GM19193 (cell line): ENCODE data around the gene KIAA1328.

ENCODE experiments used
- POLR2A ChIP-seq: IDR thresholded peaks from 4 replicates; pipeline ENCODE4 v1.6.1; 2011; ENCODE audit not compliant: insufficient read depth, insufficient read length; ENCODE audit errors: extremely low read depth

The KIAA1328 gene

GRCh38 chr18:36953047-36953446 is 124.1 kb downstream of the KIAA1328 start:
- TF ChIP-seq POLR2A = no peak

- TF ChIP-seq POLR2A = no peak
Measured at GRCh38 chr18:36960038-36960437, 131.1 kb downstream of the KIAA1328 start.

- TF ChIP-seq POLR2A = no peak
Measured at GRCh38 chr18:36963464-36963863, 134.5 kb downstream of the KIAA1328 start.

GRCh38 chr18:36974686-36975085 is 145.8 kb downstream of the KIAA1328 start:
- TF ChIP-seq POLR2A = no peak

- TF ChIP-seq POLR2A = no peak
Measured at GRCh38 chr18:36977121-36977520, 148.2 kb downstream of the KIAA1328 start.

- no peak for TF ChIP-seq POLR2A
Measured at GRCh38 chr18:36993068-36993467, 164.1 kb downstream of the KIAA1328 start.

- TF ChIP-seq POLR2A = no peak
Measured at GRCh38 chr18:37006742-37007141, 177.8 kb downstream of the KIAA1328 start.

- no peak for TF ChIP-seq POLR2A
Measured at GRCh38 chr18:37012452-37012851, 183.5 kb downstream of the KIAA1328 start.

GRCh38 chr18:37019157-37019827 is 190.4 kb downstream of the KIAA1328 start:
- no peak for TF ChIP-seq POLR2A

GRCh38 chr18:37033419-37033818 is 204.5 kb downstream of the KIAA1328 start:
- no peak for TF ChIP-seq POLR2A

- no peak for TF ChIP-seq POLR2A
Measured at GRCh38 chr18:37042381-37042780, 213.5 kb downstream of the KIAA1328 start.

GRCh38 chr18:37055137-37055802 is 226.3 kb downstream of the KIAA1328 start:
- no peak for TF ChIP-seq POLR2A

GRCh38 chr18:37064187-37064586 is 235.3 kb downstream of the KIAA1328 start:
- TF ChIP-seq POLR2A = no peak

- no peak for TF ChIP-seq POLR2A
Measured at GRCh38 chr18:37065254-37065653, 236.3 kb downstream of the KIAA1328 start.

- TF ChIP-seq POLR2A = no peak
Measured at GRCh38 chr18:37084912-37085311, 256.0 kb downstream of the KIAA1328 start.

GRCh38 chr18:37085362-37085761 is 256.4 kb downstream of the KIAA1328 start:
- no peak for TF ChIP-seq POLR2A
